ENCODE measurements around the gene PODXL2.
A peak's percentile ranks its signal among the peaks of the same experiment; 100 is the strongest.

The PODXL2 gene, protein sequence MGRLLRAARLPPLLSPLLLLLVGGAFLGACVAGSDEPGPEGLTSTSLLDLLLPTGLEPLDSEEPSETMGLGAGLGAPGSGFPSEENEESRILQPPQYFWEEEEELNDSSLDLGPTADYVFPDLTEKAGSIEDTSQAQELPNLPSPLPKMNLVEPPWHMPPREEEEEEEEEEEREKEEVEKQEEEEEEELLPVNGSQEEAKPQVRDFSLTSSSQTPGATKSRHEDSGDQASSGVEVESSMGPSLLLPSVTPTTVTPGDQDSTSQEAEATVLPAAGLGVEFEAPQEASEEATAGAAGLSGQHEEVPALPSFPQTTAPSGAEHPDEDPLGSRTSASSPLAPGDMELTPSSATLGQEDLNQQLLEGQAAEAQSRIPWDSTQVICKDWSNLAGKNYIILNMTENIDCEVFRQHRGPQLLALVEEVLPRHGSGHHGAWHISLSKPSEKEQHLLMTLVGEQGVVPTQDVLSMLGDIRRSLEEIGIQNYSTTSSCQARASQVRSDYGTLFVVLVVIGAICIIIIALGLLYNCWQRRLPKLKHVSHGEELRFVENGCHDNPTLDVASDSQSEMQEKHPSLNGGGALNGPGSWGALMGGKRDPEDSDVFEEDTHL

DNA sequence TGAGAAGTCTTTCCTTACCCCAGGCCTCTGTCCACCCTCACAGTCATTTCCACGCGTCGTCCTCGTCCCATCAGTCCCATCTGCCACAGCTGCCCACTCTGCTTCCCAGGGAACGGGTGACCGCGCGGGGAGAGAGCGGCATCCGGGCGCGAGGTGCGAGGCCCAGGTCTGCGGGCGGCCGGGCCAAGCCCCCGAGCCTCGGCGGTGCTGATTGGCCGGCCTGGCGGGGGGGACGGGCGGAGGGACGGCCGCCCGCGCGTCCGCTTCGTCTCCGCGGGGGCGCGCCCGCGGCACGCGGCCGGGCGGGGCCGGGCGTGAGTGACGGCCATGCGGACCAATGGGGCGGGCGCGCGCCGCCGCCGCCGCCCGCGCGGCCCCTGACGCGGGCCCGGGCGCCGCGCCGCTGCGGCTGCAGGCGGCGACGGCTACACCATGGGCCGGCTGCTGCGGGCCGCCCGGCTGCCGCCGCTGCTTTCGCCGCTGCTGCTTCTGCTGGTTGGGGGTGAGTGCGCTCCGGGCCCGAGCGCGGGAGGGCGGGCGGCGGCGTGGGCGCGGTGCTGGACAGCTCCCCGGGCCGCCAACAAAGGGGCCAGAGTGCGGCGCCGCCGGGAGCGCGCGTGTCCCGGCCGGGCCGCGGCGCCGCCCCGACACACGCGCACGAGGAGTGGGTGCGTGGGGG lies at the start of gene PODXL2:
Gene PODXL2 (plus strand): TSS at position 398 of the 679 bp plus-strand sequence. CDS start 35 bp downstream, at position 433.
- Histone ChIP-seq H3K27me3 (ENCODE audit: control insufficient read depth, insufficient read depth, low read length) (peaks cover 50% of the 10 kb centered on the region), H3K4me3 (ENCODE audit: low read depth, low read length) (peak within 1 kb of the TSS; percentile 72), H3K9ac (ENCODE audit: low read length) (no peak within 1 kb of the TSS), H3K4me1 (ENCODE audit: control insufficient read depth, insufficient read depth, low read length) (peaks cover 7% of the 10 kb centered on the region; the same call in 1 of the 2 replicates), H3K9me3 (ENCODE audit: control insufficient read depth, insufficient read depth, low read depth, low read length) (peaks cover 6% of the 10 kb centered on the region; the same call in 1 of the 2 replicates), H3K27ac (ENCODE audit: low read depth, low read length) (no peak within 1 kb of the TSS), H3K36me3 (ENCODE audit: control insufficient read depth, insufficient read depth, low read length) (no peaks in the 10 kb centered on the region)

DNA sequence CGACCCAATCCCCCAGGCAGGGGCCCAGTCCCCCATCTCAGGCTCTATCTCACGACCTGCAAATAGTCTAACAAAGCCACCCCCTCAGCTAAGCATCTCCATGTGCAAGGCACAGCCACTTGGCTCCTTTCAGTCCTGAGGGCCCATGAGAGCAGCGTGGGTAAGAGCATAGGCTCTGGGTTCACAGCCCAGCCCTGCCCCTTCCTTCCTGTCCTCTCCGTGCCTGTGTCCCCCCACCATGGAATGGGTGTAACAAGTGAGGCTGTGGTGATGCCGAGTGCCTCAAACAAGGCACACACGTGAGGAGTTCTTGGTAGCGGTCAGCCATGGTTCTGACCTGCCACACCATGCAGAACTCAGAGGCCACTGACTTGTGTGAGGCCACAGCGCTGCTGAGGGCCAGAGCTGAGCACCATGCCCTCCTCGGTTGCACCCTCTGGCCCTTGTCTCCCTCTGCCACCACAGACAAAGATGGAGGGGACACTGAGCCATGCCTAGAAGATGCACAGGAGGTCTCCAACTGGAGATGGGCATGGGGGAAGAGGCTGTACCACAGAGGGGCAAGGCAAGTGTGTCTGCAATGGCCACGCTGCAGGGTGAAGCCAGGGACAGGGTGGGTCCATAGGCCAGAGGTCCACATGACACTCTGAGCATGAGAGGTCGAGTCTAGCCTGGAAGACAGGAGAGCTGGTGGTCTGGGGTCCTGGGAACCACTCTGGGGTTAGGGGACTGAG lies 48.5 kb upstream of the PODXL2 start:
- Histone ChIP-seq H3K36me3 (ENCODE audit: control insufficient read depth, insufficient read depth, low read length) (0 out of 2 replicates have a peak, but pooled peaks cover 10% of the 10 kb centered on the region), H3K4me3 (ENCODE audit: low read depth, low read length) (no peak overlapping the region), H3K4me1 (ENCODE audit: control insufficient read depth, insufficient read depth, low read length) (no peaks in the 10 kb centered on the region), H3K27ac (ENCODE audit: low read depth, low read length) (no peak overlapping the region), H3K27me3 (ENCODE audit: control insufficient read depth, insufficient read depth, low read length) (no peaks in the 10 kb centered on the region), H3K9me3 (ENCODE audit: control insufficient read depth, insufficient read depth, low read depth, low read length) (no peaks in the 10 kb centered on the region), H3K9ac (ENCODE audit: low read length) (no peak overlapping the region)

DNA sequence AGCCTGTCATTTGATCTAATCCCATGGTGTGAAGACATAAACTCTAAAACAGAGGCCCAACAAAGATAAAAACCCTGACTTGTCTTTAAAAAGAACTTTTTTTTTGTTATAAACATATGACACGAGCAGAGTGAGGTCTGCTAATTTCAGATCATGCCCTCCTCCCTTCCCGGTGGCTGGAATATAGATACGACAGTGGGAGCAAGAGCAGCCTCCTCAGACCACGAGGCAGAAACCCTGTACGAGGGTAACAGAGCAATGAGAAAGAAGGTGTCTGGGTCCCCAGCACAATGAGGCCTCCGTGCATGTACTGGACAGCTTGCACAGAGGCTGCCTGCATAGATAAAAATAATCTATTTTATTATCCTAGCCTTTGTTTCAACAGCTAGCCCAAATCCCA lies 44.3 kb upstream of the PODXL2 start:
- Histone ChIP-seq H3K9me3 (ENCODE audit: control insufficient read depth, insufficient read depth, low read depth, low read length) (no peaks in the 10 kb centered on the region), H3K27ac (ENCODE audit: low read depth, low read length) (no peak overlapping the region), H3K36me3 (ENCODE audit: control insufficient read depth, insufficient read depth, low read length) (no peaks in the 10 kb centered on the region), H3K4me3 (ENCODE audit: low read depth, low read length) (no peak overlapping the region), H3K4me1 (ENCODE audit: control insufficient read depth, insufficient read depth, low read length) (peaks cover 9% of the 10 kb centered on the region), H3K27me3 (ENCODE audit: control insufficient read depth, insufficient read depth, low read length) (peaks cover 4% of the 10 kb centered on the region; the same call in 1 of the 2 replicates), H3K9ac (ENCODE audit: low read length) (no peak overlapping the region)

DNA sequence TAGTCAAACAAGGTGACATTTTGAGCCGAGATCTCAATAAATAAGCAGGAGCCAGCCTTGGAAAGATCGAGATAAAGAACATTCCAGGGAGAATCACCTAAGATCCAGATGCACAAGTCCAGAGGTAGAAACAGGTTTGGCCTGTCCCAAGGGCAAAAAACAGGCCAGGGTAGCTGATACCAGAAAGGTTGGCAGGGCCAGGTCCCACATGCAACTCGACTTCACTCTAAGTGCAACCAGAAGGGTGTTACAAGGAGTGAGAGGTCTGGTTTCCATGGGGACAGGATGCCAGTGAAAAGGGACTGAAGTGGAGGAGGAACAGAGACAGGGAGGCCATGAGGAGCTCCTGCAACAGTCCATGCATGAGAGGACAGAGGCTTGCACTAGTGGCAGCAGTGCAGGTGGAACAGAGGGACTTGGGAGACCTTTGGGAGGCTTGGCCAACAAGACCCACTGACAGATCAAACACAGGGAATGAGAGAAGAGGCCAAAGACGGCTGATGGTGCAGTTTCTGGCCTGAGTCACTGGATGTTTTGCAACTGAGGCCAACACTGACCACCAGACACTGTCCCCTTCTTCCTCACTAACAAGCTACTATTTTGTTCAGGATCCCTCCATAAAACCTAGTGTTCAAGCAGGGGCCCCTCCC lies 43.7 kb upstream of the PODXL2 start:
- no peak overlapping the region for H3K27ac ChIP-seq (ENCODE audit: low read depth, low read length)
- peaks cover 4% of the 10 kb centered on the region; the same call in 1 of the 2 replicates for H3K27me3 ChIP-seq (ENCODE audit: control insufficient read depth, insufficient read depth, low read length)
- no peaks in the 10 kb centered on the region for H3K36me3 ChIP-seq (ENCODE audit: control insufficient read depth, insufficient read depth, low read length)
- no peak overlapping the region for H3K9ac ChIP-seq (ENCODE audit: low read length)
- no peak overlapping the region for H3K4me3 ChIP-seq (ENCODE audit: low read depth, low read length)
- H3K9me3 ChIP-seq (ENCODE audit: control insufficient read depth, insufficient read depth, low read depth, low read length): no peaks in the 10 kb centered on the region
- H3K4me1 ChIP-seq (ENCODE audit: control insufficient read depth, insufficient read depth, low read length): peaks cover 9% of the 10 kb centered on the region

DNA sequence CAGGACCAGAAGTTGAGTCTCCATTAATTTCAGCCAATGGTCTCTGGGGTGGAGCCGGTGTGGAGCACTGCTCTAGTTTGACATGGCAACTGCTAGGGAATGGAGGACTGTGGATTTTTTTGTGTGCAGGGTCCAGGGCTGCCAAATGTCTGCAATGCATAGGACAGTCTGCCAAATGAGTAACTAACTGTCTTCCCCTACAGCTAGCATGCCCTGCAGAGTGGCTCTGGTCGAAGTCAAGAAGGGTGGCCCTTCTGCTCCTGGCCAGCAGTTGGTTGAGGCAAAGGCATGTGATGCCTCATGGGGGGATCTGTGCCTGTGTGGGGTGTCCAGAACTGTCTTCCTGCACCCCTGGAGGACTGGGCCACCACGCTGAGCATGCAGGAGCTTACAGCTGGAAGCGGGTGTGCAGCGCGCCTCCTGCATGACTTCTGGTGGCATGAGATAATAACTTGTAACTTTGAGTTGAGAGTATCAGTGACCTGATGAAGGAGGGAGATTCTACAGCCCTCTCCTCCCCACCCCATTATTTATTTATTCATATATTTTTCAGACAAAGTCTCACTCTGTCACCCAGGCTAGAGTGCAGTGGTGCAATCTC lies 43.1 kb upstream of the PODXL2 start:
- Histone ChIP-seq H3K4me3 (ENCODE audit: low read depth, low read length) (no peak overlapping the region), H3K9me3 (ENCODE audit: control insufficient read depth, insufficient read depth, low read depth, low read length) (no peaks in the 10 kb centered on the region), H3K27me3 (ENCODE audit: control insufficient read depth, insufficient read depth, low read length) (peaks cover 4% of the 10 kb centered on the region; the same call in 1 of the 2 replicates), H3K4me1 (ENCODE audit: control insufficient read depth, insufficient read depth, low read length) (peaks cover 9% of the 10 kb centered on the region), H3K36me3 (ENCODE audit: control insufficient read depth, insufficient read depth, low read length) (no peaks in the 10 kb centered on the region), H3K27ac (ENCODE audit: low read depth, low read length) (no peak overlapping the region), H3K9ac (ENCODE audit: low read length) (no peak overlapping the region)

DNA sequence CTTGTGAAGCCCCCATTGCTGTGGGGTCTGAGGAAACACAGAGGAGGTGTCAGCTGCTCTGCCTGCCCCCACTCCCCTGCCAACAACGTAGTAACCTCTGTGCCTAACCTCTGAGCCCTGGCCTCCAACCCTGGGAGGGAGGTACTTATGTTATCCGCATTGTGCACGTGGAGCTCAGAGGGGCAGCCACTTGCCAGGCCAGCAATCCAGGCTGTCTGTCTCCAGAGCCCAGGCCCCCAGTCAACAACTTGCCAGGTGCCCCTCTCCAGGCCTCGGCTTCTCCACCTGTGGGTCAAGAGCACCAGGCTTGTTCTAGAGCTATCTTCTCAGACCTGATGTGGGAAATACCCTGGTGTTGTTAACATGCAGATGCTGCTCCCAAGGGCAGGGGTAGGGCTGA lies 41.1 kb upstream of the PODXL2 start:
- Histone ChIP-seq H3K9me3 (ENCODE audit: control insufficient read depth, insufficient read depth, low read depth, low read length) (no peaks in the 10 kb centered on the region), H3K27ac (ENCODE audit: low read depth, low read length) (no peak overlapping the region), H3K36me3 (ENCODE audit: control insufficient read depth, insufficient read depth, low read length) (no peaks in the 10 kb centered on the region), H3K9ac (ENCODE audit: low read length) (no peak overlapping the region), H3K27me3 (ENCODE audit: control insufficient read depth, insufficient read depth, low read length) (peaks cover 4% of the 10 kb centered on the region; the same call in 1 of the 2 replicates), H3K4me3 (ENCODE audit: low read depth, low read length) (no peak overlapping the region), H3K4me1 (ENCODE audit: control insufficient read depth, insufficient read depth, low read length) (peaks cover 19% of the 10 kb centered on the region)

DNA sequence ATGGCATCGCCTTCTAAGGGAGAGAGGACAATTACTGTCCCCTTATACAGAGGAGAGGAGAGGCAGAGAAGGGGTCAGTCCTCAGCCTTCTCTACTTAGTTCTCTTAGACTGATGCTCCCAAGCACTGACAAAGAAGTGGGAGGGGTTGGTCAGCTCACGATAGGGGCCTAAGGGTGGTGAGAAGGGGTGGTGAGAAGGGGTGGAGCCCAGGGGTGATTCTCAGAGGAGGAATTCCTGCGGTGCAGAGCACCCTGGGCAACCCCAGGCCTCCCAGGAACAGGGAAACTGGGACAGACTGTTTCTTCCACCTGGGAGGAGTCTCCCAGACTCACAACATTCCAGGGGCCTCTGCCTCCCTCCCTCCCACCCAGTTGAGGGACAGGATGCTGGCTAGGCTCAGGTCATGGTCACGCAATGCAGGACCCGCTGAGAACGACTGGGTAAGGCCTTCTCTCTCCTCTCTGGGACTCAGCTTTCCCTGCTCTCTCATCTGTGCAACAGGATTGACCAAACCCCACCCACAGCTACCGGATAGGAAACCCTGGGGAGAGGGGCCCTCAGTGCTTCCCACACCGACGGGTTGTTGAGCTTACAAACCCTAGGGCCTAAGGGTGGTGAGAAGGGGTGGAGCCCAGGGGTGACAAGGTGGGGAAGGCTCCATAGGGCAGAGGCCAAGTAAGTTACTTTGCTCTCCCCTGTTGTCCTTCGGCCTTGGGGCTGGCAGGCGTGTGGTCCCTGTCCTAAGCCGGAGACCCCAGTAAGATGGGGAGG lies 40.0 kb upstream of the PODXL2 start:
- Histone ChIP-seq H3K9me3 (ENCODE audit: control insufficient read depth, insufficient read depth, low read depth, low read length) (no peaks in the 10 kb centered on the region), H3K27ac (ENCODE audit: low read depth, low read length) (no peak overlapping the region), H3K36me3 (ENCODE audit: control insufficient read depth, insufficient read depth, low read length) (no peaks in the 10 kb centered on the region), H3K4me3 (ENCODE audit: low read depth, low read length) (peak overlapping the region; percentile 79), H3K4me1 (ENCODE audit: control insufficient read depth, insufficient read depth, low read length) (peaks cover 19% of the 10 kb centered on the region), H3K27me3 (ENCODE audit: control insufficient read depth, insufficient read depth, low read length) (peaks cover 4% of the 10 kb centered on the region; the same call in 1 of the 2 replicates), H3K9ac (ENCODE audit: low read length) (peak overlapping the region; percentile 89)

DNA sequence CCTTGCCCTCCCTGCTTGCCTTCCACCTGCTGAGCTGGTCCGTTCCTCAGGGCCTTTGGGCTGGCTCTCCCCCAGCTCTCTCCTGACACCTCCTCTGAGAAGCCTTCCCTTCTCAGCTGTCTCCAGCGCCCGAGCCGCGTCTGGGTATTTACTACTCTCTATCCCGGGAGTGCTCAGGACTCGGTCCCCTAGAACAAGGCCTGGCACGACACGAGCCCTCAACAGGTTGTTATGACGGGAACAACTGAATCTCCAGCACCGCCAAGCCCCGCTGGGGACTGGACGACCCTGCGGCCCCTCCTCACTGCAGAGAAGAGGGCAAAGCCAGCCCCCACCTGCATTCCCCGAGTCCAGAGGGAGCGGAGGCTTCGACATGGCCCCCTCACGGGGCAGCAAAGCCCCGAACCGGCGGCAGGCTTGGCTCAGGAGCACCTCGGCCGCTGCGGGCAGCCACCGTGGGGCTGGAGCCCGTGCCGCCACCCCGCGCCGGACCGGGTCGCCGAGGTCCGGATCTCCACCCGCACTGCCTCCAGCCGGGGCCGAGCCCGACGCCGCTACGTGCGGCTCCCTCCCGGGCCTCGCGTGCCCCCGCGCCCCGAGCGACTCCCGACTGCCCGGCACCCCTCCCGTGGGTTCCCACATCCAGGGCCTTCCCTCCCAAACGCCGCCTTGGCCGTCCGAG lies 39.2 kb upstream of the PODXL2 start:
- Histone ChIP-seq H3K27ac (ENCODE audit: low read depth, low read length) (peak overlapping the region; percentile 60; the same call in 1 of the 2 replicates), H3K4me1 (ENCODE audit: control insufficient read depth, insufficient read depth, low read length) (peaks cover 22% of the 10 kb centered on the region)

DNA sequence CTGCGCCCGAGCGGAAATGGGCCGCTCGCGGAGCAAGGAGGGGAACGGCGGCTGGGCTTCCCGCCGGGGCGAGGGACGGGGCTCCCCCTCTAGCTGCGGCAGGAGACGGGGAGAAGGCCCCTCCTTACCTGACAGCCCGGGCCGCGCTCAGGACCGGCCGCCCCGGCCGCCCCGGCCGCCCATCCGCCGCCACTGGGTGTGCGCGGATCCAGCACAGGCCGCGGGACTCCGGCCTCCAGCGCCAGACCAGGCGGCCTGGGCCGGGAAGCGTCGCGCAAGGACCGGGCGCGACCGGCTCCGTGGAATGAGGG lies 38.7 kb upstream of the PODXL2 start:
- Histone ChIP-seq H3K9ac (ENCODE audit: low read length) (peak overlapping the region; percentile 89), H3K36me3 (ENCODE audit: control insufficient read depth, insufficient read depth, low read length) (no peaks in the 10 kb centered on the region), H3K27ac (ENCODE audit: low read depth, low read length) (no peak overlapping the region; the same call in 1 of the 2 replicates), H3K27me3 (ENCODE audit: control insufficient read depth, insufficient read depth, low read length) (peaks cover 4% of the 10 kb centered on the region; the same call in 1 of the 2 replicates), H3K4me3 (ENCODE audit: low read depth, low read length) (peak overlapping the region; percentile 79), H3K4me1 (ENCODE audit: control insufficient read depth, insufficient read depth, low read length) (peaks cover 26% of the 10 kb centered on the region), H3K9me3 (ENCODE audit: control insufficient read depth, insufficient read depth, low read depth, low read length) (no peaks in the 10 kb centered on the region)

More for the DNA sequence above, 39.2 kb upstream of the PODXL2 start:
- Histone ChIP-seq H3K9me3 (ENCODE audit: control insufficient read depth, insufficient read depth, low read depth, low read length) (no peaks in the 10 kb centered on the region), H3K9ac (ENCODE audit: low read length) (peak overlapping the region; percentile 89), H3K4me3 (ENCODE audit: low read depth, low read length) (peak overlapping the region; percentile 79), H3K36me3 (ENCODE audit: control insufficient read depth, insufficient read depth, low read length) (no peaks in the 10 kb centered on the region), H3K27me3 (ENCODE audit: control insufficient read depth, insufficient read depth, low read length) (peaks cover 4% of the 10 kb centered on the region; the same call in 1 of the 2 replicates)

All from HUES6 (cell line).